ENCODE results near the gene RGN.
"Not testable (repeated sequence)": the region's sequence is repeated elsewhere in the genome, so short reads cannot be mapped to it uniquely, and the experiment has no call there.

Gene RGN

GRCh38 chrX:47078129-47079043 lies at the start of gene RGN:
Gene RGN (plus strand): TSS chrX:47078443. CDS start chrX:47081145, 2,702 bp downstream.
- DNase-seq, result no peak

DNA sequence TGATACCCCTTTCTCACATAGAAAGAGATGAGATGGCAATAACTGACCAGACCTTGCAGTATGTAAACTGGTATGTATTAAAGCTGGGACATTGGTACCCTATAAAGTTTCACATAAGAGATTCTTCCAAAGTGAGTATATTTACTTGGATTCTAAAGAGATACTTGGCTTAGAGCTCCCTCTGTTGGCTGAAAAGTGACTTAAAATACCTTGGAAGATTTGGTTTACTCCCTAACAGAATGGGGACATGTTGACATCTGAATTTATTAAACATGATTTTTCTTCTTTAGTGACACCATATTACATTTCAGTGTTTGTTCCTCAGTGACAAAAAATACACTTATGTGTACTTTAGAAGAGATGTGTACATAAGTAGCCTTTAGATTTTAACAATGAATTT lies 47.9 kb upstream of the RGN start:
- DNase-seq, result peak; percentile 21

GRCh38 chrX:47047989-47048388 lies 30.3 kb upstream of the RGN start:
- no peak for DNase-seq

DNA sequence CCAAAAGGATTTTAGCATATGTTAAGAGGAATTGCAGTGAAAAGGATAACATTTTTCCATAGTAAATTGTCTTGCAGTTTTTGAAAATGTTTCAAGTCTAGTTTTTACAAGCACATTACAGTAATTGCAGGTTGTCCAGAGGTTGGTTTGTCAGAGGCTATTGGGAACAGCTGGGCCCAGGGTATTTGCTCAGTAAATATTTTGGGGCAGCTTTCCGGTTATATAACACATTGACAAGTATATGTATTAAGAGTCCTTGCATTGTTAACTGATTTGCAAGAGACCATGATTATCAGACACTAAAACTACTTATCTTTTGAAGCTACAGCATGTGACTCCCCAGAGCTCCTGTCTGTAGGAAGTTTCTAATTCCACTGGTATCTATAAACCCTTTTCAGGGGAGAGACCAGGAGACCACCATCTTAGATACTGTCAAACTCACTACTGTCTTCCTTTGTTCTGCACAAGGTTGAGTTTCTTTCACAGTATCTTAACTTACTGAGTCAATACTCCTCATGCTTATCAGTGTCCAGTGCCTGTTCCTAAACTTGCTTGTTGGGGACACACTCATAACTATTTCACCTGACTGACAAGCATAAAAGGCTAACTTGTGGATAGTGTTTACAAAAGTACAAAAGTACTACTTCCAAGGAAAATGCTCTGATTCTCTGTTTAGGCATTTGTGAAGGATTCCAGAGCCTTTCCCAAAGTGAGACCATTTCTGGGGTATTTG lies 18.9 kb upstream of the RGN start:
- DNase-seq, result no peak

DNA sequence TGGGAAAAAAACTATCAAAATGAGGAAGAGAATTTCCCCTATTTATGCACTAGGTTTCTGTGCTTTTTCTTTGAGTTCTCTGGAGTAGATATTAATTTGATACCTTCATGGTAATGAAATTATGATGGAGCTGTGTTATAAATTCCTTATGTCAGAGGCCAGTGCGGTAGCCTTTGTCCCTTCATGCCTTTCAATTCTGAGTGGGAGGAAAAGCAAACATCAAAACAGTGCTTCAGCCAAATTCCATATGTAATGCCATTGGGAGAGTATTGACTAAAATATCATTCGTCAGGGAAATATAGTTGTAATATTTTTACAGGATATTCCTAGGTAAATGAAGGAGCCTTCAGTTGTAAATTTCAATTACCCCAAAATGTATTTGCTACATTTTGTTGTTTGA lies 17.5 kb upstream of the RGN start:
- no peak for DNase-seq

DNA sequence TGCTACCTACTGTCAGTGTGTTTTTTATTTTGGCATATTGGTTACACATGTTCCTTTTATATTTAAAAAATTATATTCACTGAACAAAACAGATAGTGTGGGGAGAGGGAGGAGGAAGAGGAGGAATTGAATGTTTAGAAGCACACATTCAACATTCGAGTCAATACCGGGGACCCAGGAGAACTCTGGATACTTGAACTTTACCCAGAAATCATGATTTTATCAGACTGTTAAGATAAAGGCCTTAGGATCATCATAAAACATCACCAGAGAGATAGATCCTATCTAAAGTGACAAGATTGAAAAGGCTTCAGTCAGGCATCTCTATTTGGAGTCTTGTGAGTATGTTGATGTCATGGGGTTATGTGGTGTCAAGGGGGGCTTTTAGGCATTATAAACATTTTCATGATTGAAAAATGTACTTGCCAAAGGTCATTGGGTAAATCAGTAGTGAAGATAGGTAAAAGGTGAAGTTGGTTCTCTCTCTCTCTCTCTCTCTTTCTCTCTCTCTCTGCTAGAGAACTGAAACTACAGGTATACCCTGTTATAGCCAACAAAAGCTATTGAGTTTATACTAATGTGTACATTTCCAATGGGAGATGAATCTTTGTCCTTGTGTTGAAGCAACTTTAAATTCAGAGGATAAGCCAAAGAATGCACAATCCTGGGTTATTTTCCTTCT lies 16.9 kb upstream of the RGN start:
- no peak for DNase-seq

- no peak for DNase-seq
These were observed 15.1 kb upstream of the RGN start for GRCh38 chrX:47063179-47063578.

DNA sequence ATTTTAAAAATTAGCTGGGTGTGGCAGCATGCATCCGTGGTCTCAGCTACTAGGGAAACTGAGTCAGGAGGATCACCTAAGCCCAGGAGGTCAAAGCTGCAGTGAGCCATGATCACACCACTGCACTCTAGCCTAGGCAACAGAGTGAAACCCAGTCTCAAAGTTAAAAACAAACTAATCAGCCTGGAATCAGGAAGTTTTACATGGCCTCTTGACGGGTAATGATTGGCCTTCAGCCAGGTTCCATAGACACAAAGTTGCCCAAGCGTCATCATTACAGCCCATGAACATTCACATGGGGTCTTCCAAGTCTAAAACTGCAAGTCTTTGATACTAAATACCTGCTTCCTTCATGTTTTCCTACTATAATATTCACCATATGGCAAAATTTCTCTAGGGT lies 10.0 kb upstream of the RGN start:
- DNase-seq, result no peak

DNA sequence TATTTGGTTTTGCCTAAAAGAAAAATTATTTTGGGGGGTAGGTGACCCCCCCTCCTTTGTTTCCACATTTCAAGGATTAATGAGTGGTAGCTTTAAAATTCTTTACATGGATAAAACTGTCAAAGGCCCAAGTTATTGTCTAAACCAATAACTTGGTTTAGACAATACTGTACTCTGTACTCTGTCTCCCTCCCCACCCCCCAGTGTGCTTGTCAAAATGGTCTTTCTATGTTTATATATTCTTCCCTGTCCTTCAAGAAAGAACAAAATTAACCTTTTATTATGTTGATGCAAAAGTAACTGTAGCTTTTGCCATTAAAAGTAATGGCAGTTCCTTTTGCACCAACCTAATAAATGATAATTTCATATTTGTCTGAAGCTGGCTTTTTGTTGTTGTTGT lies 9.5 kb upstream of the RGN start:
- no peak for DNase-seq

DNA sequence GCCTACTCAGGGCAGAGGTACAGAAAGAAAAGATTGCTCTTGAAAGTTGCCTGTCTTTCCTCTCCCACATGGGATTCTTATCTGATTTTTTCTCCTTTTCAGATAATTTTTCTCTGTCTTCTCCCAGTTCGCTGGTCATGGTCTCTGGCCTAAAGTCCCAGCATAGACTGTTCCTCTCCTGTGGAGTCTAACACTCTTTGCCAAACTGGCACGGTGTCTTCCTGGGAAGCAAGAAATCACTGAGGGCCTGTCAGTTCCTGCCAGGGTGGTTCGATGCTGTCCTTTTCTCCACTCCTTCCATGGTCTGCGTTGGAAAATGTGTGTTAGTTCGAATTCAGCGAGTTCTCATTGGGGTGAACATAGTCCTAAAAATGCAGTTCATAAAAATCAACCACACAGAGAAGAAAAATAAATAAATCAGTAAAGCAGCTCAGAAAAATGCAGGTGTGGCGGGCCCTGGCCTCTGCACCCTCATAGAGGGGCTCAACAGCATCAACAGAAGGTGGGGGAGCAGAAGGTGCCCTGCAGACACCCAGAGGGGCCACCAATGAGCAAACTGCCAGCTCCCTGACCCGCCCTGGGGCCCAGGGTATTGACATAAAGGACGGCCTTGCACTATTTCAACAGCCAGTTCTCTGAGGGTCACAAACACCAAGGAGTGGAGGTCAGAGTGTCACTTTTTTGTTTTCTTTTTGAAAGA lies 2.1 kb downstream of the RGN start:
- DNase-seq, result no peak

DNA sequence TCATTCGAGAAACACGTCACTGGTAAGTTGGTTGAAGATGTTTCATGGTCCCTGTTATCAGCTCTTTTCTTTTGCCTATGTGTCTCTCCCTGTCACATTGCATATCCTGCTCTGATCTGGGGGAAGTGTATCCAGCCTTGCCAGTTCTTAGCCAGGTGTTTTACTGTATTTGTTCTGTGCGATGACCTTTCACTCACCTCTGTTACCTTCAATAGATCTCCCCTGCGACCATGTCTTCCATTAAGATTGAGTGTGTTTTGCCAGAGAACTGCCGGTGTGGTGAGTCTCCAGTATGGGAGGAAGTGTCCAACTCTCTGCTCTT lies 2.6 kb downstream of the RGN start:
- no peak for DNase-seq

DNA sequence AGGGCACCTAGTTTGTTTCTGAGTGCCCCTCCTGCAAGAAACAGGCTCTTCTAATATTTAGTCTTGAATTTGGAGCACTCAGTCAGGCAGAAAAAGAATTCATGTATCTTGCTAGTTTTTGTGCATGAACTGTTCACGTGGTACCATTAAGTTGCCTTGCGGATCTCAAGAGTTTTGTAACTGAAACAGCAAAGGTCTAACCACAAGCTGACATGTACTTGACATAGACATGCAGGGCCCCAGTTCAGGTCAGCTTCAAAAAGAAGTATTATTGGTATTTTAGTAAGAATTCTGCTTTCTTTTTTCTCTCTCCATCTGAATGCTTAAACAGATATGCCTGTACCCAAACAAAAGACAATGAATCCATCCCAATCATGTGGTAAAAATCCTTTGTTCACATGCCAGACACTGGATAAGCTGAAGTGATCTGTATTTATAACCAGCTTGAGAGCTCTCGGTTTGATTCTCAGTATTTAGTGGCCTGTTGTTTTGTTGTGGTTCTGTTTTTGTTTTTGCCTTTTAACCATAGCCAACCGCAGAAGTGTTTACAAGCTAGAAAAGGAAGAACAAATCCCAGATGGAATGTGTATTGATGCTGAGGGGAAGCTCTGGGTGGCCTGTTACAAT lies 13.0 kb downstream of the RGN start:
- DNase-seq, result no peak

DNA sequence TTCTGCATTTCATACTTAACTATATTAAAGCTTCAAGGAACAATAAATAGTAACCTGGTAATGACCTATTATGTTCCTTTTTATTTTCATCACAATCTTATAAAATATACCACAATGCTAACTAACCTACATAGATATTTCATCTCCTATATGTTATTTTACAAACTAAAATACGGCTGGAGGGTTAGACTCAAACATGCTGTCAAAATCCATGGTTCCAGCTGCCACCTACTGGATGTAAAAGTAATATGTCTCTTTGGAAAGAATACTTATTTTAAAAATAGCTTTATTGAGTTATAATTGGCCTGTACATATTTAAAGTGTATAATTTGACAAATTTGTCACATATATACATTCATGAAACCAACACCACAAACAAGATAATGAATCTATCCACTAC lies 15.0 kb downstream of the RGN start:
- DNase-seq, result peak; percentile 1

DNA sequence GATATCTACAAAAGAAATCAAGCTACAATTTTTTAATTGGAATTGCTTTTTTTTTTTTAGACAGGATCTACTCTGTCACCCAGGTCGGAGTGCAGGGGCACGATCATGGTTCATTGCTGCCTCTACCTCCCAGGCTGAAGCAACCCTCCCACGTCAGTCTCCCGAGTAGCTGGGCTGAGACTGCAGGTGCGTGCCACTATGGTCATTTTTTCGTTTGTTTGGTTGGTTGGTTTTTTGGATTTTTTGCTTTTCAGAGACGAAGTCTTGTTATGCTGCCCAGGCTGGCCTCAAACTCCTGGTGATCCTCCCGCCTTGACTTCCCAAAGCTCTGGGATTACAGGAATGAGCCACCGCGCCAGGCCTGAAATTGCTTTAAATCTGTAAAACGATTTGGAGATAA lies 15.6 kb downstream of the RGN start:
- no peak for DNase-seq

GRCh38 chrX:47097018-47097417 lies 18.8 kb downstream of the RGN start:
- no peak for DNase-seq

DNA sequence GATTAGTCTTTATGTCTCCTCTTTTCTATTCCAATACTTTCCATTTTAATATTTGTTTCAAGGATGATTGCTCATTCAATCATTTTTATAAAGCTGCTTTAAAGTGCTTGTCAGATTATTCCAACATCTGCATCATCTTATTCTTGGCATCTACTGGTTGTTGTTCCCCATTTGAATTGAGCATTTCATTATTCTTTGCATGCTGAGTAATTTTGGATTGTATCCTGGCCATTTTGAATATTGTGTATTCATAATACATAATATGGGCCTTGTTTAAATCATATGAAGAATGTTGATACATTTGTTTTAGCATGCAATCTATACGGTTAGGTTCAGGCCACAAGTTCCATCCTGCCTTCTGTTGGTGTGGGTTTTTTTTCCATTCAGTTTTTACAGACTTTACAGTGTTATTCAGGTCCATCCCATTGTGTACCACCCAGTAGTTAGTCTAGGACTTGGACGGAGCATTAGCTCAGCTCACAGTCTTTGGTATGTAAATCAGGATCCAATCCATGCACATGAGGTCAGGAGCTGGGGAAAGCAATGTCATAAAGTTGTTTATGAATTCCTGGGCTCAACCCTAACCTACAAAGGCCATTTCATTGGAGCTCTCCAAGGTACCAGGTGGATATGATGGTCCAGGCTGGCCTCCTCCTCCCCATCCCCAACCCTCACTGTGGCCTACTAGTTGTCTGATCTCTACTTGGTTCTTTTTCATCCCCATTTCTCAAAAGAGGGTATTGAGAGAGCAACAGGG lies 20.3 kb downstream of the RGN start:
- no peak for DNase-seq

DNA sequence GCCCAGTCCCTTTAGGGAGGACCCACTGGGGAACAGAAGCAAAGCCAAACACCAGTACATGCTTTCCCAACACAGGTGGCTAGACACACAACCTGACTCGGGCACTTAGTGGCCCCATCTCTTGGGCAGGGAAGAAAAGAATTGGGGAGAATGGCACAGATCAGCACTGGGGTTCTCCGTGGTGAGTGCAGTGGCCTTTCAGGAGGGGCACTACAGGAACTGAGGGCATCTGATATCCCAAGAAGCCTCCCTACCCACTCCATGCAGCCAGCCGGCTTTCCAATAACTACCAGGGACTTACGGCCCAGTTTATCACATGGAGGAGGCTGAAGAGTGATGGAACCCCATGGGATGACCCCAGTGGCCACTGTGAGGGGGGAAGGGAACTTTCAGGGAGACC lies 23.0 kb downstream of the RGN start:
- no peak for DNase-seq

DNA sequence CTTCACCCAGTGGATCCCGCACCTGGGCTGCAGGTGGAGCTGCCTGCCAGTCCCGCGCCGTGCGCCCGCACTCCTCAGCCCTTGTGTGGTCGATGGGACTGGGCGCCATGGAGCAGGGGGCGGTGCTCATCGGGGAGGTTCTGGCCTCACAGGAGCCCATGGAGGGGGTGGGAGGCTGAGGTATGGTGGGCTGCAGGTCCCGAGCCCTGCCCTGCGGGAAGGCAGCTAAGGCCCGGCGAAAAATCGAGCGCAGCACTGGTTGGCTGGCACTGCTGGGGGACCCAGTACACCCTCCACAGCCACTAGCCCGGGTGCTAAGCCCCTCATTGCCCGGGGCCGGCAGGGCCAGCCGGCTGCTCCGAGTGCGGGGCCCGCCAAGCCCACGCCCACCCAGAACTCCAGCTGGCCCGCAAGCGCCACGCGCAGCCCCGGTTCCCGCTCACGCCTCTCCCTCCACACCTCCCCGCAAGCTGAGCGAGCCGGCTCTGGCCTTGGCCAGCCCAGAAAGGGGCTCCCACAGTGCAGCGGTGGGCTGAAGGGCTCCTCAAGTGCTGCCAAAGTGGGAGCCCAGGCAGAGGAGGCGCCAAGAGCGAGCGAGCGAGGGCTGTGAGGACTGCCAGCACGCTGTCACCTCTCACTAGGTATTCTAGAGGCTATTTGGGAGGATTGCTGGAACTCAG lies 32.8 kb downstream of the RGN start:
- not testable (repeated sequence) for DNase-seq

DNA sequence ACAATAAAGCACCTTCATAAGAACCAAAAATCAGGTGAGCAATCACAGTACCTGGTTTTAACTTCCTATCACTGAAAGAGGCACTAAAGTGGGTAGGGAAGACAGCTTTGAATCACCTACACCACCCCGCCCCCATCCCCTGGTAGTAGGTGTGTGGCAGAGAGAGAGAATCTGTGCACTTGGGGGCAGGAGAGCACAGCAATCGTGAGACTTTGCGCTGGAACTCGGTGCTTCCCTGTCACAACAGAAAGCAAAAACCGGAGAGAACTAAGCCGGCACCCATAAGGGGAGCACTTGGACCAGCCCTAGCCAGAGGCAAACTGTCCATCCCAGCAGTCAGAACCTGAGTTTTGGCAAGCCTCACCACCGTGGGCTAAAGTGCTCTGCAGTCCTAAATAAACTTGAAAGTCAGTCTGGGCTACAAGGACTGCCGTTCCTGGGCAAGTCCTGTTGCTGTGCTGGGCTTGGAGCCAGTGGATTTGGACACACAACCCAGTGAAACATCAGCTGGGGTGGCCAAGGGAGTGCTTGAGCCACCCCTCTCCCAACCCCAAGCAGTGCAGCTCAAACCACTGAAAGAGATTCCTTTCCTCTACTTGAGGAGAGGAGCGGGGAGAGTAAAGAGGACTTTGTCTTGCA lies 34.2 kb downstream of the RGN start:
- DNase-seq, result no peak

DNA sequence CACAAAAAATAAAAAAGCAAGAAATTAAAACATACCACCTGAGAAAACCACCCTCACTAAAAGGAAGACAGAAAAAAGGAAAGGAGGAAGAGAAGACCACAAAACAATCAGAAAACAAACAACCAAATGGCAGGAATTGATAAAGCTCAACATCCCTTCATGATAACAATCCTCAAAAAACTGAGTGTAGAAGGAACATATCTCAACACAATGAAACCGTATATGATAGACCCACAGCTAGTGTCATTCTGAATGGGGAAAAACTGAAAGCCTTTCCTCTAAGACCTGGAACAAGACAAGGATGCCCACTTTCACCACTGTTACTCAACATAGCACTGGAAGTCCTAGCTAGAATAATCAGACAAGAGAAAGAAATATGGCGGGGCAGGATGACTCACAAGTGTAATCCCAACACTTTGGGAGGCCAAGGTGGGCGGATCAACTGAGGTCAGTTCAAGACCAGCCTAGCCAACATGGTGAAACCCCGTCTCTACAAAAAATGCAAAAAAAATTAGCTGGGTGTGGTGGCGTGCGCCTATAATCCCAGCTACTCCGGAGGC lies 38.4 kb downstream of the RGN start:
- DNase-seq, result not testable (repeated sequence)
